Stimulated activated CD8-positive, alpha-beta memory T cell treated with anti-CD3 and anti-CD28 coated beads, Interleukin-15, amount 100 ng/mL, for 48 hours (primary cell): Measurements from ENCODE around the gene MYO5A.
"Not testable (repeated sequence)": the region's sequence is repeated elsewhere in the genome, so short reads cannot be mapped to it uniquely, and the experiment has no call there.

ENCODE experiments used
- DNase-seq, 2 donors: peaks; one replicate each; pipeline ENCODE4 v3.0.0-alpha.2; 2020; ENCODE audit warnings: low read depth in 2 of 2

The MYO5A gene

DNA sequence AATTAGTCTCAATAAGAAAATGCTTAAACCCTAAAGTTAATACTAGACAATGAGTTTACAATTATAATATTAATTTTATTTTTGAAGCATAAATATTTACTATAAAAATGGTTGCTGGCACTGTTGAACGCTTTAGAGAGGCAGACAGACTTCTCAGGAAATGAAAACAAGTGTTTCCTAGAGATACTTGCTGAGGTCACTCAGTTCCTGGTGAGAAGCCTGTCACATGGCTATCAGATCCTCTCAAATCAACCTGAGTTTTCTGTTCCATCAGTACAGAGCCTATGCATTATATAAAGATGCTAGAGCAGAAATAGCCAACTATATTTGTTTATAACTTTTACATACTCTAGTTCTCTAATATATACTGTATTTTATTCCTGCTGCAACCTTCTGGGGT is 109.2 kb downstream of the MYO5A start:
- no peak for DNase-seq

DNA sequence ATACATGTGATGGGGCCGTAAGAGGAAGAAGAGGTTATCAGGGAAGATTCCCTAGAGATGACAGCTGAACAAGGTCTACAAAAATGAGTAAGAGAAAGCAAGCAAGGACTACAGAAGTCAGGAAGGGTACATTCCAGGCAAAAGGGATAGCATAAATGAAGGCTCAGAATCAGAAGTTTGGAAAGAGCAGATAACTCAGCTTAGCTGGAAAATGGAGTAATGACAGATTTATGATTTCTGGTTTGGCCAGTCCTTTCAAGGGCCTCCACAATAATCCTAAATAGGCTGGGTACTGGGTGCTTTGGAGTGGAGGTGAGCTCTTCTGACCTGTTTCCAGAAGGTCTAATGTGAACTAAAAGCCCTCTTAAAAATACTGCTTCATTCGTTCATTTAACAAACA is 110.7 kb downstream of the MYO5A start:
- DNase-seq = no peak

DNA sequence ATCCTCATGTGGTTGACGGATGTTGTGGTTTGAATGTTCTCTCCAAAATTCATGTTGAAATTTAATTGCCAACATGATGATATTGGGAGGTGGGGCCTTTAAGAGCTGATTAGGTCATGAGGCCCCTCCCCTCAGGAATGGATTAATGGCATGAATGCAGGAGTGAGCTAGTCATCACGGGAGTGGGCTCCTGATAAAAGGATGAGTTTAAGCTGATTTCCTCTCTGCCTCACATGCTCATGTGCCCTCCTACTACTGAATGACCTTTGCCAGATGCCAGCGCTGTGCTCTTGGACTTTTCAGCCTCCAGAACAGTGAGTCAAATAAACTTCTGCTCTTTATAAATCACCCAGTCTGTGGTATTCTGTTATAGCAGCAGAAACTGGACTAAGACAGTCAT is 111.2 kb downstream of the MYO5A start:
- no peak for DNase-seq

DNA sequence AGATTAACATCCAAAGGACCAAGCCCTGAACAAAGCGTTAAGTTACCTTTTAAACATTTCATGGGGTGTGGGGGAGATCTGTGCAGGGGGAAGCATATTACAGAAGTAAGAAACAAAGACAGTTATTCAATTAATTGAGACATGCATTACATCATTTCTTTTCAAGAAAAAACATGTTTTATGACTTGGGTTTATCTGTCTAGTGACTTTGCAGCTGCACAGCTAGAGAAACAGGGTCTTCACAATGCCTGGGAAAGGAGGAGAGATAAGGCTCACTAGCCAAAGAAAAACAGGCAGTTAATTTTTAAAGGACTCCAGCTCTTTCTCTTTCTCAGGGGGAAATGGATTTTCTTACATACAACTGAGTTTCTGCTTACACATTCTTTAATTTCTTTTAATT is 112.1 kb downstream of the MYO5A start:
- DNase-seq = not testable (repeated sequence)

DNA sequence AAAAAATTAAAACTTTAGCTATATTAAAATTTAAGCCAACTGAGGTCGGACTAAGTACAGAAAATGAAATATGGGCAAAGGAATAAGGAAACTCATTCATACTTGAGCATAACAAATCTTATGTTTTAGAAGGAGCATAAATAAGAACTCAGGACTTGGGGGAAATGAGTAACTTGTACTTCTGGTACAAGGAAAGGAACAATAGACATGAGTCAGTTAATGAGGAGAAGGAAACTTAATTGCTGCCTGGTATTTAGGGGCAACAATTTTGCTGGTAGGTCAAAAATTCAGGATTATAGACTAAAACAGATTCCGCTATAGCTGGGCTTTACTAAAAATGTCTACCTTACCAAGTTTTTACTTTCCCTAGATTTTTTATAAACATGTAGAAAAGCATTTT is 113.1 kb downstream of the MYO5A start:
- DNase-seq = no peak

DNA sequence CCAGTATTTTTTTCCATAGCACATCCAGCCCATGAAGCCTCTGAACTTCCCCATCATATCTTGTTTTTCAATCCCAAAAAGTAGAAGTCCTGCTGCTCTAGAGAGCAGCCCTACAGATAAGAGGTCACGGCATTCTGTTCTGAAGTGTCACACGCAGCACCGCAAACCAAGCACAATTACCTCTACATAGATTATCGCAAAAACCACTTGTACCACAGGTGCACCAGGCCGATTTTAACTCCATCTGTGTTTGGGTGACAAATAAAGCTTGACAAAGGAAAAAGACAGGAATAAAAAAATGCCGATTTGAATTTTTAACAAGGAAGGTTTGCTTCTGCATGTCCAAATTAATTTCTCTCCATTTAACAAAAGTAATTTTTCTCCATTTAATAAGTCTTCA is 113.7 kb downstream of the MYO5A start:
- DNase-seq = no peak

DNA sequence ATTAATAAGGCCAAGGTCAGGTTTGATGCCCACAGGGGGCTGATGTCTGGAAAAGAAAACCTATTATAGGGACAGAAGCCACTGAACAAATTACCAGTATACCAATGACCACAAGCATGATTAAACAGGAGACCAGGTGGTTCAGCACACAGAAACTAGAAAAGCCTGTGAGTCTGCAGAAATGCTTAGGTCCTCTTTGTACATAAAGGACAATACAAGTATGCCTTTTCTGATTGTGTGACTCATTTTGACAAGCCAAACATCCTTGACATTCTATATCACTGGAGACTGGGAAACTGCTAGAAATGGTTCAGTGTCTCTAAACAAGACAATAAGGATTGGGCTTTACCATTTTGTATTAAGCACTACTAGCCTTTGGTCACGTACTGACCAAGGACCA is 119.9 kb downstream of the MYO5A start:
- no peak for DNase-seq

DNA sequence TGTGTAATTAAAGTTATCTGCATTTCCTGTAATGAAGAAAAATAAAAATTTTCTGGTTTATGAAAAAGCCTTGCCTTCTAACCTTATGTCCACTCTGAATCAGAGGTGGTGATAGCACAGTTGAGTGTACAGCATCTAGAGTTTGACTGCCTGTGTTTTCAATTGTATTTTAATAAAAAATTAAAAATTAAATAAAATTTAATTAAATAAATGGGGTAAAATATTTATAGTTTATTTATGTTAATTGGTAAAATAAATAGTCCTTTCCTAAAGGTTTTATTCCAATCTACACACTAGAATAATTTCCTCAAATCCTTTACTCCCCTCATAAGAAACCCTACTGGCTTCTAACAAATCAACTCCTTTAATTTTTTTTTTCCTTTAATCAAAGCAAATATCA is 121.3 kb downstream of the MYO5A start:
- no peak for DNase-seq

DNA sequence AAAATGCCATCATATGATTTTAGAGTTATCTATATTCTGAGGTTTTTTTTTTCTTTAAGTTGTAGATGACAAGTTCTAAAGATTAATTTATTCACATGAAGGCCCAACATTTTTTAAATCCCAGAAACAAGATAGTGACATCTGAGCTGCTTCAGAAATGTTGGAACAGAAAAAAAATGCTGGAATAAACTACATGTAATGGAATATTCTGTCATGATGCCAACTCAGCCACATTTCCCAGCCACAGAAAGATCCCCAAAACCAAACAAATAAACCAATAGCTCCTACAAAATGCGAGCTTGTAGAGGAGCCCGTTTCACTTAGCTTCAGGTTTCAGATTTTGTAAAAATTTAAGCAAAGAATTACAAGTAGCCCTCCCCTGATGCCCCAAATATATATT is 122.1 kb downstream of the MYO5A start:
- DNase-seq = no peak

DNA sequence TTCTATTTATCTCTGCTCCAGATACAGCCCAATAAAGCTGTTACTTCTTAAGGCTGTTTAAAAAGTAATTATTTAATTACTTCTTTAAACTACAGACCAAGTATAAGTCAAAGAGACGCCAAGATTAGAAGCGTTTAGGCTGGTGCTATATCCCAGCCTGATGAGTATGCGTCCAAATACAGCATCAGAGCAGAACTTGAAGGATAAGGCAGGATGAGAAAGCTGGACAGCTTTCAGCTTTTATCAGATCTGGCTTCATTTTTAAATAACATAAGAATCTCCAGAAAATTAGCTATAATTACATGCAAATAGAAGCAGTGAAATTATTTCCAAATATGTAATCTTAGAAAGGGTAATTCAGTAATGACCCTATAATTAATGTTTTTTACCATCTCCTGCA is 122.8 kb downstream of the MYO5A start:
- DNase-seq = no peak

DNA sequence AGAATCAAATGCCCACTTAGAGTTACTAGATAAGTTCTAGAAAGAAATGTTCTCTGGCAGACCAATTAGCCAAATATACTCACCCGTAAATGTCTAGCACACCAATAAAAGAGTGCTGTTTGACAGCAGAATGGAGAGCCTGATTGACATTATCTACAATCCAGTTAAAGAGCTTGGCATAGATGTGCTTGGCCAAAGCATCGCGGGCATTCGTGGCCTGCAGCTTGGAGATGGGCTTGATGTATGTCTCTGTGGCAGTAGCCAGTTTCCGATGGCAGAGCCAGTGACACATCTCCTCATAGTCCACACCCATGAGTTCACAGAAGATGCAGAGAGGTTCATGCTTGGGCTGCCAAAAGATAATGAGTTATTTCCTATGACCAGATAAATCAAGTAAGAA is 131.6 kb downstream of the MYO5A start:
- no peak for DNase-seq

DNA sequence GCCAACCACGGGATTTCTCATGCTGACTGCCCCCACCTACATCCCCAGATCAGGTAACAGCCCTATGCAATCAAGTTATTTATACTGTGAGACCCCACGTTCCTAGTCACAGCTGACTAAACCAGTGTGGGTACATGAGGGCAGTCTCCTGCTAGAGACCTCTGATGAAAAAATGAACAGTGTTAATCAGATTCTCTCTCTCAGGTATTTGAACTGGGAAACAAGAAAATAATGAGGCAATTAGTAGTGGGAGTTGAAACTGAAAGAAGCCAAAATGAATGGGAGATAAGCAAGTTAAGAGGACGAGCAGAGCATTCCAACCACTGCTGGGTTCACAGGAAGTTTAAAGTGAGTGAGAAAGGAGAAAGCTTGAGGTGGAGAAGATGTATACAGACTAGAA is 134.6 kb downstream of the MYO5A start:
- no peak for DNase-seq

DNA sequence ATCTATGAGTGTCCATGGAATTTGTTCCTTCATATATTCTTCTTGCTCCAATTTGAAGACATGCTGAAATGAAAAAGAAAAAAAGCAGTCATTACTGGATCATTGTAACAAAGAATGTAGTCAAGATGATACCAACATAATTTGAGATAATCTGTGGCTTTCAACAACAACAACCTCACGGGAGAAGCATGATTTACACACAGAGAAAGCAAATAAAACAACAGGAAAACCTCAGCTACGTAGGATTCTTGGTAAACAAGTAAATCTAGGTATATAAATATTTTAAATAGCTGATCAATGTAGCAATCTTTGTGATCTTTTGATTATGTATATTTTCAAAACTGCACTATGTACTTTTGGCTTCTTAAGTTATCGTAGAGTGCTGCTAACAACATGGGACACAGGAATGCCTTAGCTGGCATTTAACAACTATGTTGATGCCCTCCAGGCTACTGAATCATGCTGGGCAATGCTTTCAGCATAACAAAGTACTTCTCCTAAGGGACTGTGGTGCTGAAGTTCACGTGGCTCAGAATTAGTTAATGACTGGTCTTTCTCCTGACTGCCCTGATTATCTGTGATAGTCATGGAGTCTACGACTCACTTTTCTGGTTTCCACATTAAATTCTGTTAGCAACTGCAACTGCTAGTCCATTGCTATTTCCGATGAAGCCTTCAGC is 136.5 kb downstream of the MYO5A start:
- DNase-seq = no peak

DNA sequence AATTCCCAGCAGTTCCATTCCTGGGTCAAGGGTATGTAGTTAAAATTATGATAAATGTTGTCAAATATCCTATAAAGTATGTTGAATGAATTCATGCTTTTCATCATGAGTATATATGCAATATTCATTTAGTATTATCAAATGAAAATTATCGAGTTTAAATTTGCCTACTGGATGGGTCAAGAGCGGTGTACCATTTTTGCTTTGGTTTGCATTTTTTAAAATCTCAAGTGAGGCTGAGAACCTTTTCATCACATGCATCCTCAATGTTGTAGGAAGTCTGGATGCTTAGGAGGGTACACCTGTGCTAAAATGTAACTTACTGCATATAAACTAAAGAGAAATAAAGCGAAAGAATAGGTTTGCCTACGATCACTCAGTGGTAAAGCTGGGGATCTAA is 137.6 kb downstream of the MYO5A start:
- no peak for DNase-seq

DNA sequence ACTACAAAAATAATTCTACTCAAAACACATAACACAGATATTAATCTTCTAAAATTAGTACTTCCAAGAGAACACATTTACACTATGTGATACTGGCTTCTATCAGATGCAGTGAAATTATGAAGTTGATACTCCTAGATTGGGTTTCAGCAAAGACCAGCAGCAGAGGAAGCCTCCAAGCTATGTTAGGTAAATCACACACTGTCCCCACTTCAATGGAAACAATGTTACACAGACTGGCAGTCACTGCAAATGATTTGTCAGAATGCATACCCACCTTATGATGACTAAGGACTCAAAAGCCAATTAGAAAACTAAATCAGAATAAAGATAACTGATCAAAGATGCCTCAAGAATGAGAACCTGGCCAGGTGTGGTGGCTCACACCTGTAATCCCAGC is 143.0 kb downstream of the MYO5A start:
- no peak for DNase-seq

DNA sequence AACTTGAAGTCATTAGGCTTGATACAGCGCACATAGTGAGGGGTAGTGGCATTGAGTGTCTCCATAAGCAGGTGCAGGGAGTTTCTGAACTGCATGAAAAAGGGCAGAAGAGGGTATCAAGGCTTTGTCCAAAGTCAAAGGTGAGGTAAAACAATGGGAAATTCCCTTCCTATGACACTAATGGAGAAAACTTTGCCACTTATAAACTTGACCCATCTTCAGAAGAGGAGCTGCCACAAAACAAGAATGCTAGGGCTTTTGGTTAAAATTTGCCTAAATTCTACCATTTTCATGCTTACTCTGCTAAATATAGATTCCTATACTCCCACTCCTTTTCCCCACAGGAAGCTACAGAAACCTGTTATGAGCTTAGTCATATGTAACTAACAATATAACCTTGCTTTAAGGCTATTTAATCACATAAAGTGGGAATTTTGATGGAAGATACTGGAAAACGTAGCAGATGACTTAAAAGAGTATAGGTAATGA is 145.5 kb downstream of the MYO5A start:
- no peak for DNase-seq

DNA sequence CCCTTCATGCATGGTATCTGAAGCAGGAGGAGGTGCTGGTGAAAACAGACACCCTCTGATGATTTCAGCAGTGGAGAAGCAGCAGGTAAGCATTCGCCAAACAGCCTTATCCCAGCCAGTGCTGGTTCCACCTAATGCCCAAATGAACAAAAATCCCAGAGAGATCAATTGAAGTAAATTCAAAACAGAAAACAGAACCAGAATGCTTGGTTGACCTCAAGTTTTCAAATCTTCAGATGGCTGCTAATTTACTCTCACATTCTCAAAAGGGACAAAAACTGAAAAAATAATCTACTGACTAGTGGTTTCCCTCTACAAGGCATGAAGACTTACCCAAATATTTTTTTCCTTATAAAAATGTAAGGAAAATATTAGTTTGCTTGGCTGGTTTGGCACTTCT is 146.0 kb downstream of the MYO5A start:
- no peak for DNase-seq

DNA sequence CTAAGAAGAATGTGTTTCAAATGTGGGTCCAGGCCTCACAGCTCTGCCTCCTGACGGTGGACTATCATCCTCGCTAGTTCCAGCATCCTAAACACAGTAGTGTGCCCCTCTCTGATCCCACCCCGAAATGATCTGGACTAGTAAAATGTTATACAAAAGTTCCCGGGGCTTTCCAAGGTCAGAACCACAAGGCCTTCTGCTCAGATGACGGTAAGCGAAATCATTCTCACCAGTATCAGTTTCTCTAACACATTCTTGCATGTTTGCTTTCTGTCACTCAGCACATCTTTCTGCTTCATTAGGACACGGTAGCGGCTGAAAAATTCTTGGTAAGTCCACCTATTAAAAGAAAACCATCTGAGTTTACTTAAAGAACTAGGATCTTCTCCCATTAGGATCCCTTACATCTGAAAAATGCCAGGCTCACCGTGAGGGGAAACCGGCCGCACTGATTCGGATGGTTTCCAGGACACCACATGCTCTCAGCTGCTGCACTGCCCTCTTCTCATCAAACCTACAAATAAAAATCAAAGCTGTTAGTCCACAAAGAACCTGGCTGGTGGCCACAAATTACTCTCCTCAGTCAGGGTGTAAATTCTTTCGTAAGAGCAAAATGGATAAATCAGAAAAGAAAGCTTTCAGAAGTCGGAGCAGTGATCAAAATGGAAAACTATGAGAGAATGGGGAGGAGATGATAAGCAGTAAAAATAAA is 149.1 kb downstream of the MYO5A start:
- DNase-seq = peak in 1 of 2 donors; percentile 12

DNA sequence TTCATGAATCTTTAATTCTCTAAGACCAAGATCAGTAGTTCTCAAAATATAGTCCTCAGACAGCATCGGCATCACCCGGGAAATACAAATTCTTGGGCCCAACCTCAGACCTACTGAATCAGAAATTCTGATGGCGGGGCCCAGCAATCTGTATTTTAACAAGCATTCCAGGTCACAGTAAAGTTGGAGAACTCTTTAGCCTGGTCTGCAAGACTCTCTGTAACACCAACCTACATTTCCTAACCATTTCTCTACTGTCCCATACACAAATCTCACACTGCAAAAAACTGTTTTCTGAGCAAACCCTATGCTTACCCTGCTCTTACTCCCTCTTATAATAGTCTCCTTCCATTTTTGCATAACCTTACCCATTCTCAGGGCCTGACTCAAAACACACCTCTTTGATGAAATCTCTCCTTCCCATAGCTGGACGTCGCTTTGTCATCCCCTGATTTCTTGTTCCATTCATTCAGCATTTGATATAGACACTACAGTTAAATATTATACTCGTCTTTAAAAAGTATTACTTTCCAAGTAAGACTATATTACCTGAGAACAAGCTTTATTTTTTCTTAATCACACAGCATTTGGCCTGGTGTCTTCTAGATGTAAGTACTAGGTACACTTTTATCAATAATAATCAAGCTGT is 149.8 kb downstream of the MYO5A start:
- no peak for DNase-seq

DNA sequence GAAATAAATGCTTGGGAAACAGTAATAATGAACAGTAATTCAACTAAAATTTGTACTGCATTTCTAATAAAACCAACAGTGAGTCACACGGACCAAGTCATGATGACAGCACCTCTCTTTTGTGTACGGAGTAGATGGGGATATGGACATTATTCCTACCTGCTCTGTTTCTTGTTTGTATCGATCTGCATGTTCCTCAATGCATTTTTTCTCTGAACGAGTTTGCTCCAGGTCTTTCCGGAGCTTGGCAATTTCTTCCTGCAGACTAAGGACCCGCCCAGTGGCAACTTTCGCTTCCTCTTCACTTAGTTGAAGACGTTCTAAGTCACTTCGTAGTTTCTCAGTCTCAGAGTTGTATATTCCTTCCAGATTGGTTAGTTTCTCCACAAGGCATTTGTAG is 158.7 kb downstream of the MYO5A start:
- no peak for DNase-seq

DNA sequence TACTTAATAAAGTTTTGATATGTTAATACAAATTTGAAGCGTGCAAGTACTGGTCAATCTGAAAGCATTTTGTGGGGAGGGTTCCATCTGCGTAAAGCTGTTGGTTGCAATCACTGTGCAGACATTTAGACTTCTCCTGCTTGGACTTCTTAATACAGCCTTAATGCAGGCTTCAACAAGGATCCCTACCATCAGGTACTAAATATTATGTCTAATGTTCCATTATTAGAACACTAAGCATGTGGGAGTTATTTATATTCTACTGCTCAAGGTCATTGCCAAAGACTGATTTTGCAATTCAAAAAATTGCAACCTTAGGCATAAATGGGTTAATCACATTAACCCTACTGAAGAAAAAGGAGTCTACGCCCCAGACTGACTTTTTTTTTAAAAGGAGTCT is 159.2 kb downstream of the MYO5A start:
- DNase-seq = no peak

DNA sequence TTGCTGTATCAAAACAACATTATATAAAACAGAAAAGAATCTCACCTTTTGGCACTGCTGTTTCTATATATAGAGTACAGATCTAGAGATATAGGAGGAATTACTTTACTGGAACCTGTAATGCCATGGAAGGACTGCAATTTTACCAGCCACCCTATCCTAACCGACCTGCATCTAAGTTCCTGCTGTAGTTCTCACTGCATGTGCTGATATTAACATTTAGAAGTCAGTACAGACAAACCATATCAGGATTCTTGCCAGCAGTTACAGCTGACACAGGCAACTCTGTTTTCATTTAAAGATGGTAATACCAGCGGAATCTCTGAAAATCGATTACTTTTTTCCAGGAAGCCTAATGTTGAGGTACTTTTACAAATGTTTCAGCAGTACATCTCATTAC is 159.7 kb downstream of the MYO5A start:
- no peak for DNase-seq

DNA sequence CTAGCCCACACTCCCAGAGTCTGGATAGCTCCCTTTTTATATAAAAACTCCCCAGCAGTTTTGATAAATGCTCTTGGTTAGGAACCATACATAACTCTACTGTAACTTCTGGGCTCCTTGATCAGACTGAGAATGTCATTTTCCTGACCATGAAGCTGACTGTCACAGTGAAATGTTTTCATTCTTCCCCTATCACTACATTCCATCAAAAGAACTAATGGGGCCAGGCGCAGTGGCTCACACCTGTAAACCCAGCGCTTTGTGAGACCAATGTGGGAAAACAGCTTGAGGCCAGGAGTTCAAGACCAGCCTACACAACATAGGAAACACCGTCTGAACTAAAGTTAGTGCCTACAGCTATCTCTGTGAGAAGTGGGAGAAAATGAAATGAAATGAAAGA is 160.3 kb downstream of the MYO5A start:
- DNase-seq = no peak
